HG03565 (cell line): Measurements from ENCODE around the gene PALLD.

Experiments
- ATAC-seq: cut with Tn5 transposase; IDR thresholded peaks from one replicate; pipeline ENCODE4 v1.9.1; 2021; ENCODE audit warnings: mild to moderate bottlenecking, moderate library complexity; ENCODE audit not compliant: unreplicated experiment

The PALLD gene

DNA sequence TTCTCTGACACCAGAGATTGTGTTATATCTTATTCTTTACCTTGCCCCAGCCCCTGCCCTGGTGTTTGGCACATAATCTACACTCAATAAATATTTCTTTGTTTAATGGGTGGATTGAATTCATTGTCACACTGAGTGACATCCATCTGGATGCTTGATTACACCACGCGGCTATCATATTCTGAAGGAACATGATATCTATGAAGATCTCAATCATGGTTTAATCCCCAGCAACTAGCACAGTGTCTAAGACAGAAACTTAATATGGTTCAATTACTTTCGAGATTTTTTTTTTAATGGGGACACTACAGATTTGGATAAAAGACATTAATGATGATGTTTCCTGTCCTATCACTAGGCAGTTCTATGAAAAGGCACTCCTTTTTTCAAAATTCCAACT lies 246.3 kb downstream of the PALLD start:
- ATAC-seq = no peak

DNA sequence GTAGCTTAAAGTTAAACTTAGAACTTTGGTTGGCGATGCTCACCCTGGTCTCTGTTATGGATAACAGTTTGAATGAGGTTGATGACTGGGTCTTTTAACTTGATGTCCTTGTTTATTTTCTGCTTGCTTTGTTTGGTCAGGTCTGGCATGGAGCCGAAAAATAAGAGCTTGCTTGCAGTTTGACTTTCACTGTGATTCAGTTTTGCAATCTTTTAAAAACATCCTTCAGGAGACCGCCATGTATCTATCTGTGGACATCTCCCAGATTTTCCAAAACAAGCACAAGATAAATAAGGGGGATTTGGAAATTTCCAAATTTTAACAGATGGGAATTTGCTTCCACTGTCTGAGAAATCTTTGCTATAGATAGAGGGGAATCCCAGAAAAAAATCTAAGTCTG lies 246.7 kb downstream of the PALLD start:
- no peak for ATAC-seq

DNA sequence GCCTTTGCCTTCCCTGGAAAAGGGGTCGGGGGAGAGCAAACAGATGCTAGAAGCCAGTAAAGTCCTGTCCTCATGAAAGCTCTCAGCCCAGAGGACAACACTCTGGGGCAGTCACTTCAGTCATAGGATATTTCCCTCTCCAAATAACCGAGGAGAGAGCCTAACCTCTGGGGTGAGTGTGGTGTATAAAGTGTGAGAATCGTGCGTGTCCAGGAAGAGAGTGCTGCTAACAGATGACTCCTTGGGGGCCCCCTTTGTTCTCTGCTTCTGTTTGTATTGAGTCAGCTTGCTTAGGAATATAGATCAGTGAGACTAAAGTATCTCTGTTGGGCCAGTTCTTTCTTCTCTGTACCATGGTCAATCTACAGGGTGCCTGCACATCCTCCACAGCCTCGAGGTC lies 247.2 kb downstream of the PALLD start:
- ATAC-seq = no peak

DNA sequence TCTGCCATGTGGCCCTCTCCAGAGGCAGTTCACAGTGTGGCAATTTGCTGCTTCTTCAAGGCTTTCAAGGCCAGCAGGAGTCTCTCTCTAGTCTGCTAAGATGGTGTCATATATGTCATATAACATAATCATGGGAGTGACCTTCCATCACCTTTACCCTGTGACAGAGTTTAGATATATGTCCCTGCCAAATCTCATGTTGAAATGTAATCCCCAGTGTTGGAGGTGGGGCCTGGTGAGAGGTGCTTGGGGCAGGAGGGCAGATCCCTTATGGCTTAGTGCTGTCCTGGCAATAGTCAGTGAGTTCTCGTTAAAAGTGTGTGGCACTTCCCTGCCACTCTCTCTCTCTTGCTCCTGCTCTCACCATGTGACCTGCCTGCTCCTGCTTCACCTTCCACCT lies 252.0 kb downstream of the PALLD start:
- ATAC-seq = no peak

DNA sequence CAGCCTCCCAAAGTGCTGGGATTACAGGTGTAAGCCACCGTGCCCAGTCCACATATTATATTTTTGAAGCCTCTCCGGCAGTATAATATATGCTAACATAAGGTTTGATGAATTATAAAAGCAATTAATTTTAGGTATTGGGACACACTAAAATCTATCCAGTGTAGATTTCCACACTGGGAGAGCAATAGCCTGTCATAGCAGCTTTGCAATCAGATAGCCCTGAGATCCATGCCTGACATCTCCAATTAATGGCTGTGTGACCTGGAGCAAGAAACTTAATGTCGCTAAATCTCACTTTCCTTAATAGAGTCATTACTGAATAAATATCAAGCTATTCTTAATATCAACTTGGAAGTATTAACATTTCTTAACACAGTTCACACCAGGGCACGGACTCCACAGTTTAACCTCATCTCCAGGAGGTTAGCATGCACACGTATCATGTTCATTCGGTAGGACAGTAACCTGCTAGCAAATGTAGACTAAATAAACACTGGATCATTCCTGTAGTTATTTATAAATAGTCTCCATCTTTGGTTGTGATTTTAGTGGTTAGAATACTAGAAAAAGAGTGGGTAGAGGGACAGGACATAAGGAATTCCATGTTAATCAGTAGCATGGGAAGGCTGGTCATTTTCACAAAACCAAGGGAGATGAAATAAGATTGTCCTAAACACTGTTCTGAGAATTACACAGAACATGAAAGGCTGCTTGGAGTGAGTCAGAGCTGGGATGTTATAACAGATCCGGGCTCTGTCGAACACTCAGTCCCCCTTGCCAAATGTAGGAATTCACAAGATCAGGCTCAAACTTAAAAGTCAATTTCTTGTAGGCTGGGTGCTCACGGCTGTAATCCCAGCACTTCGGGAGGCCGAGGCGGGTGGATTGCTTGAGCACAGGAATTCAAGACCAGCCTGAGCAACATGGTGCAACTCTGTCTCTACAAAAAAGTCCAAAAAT lies 254.7 kb downstream of the PALLD start:
- ATAC-seq = no peak

DNA sequence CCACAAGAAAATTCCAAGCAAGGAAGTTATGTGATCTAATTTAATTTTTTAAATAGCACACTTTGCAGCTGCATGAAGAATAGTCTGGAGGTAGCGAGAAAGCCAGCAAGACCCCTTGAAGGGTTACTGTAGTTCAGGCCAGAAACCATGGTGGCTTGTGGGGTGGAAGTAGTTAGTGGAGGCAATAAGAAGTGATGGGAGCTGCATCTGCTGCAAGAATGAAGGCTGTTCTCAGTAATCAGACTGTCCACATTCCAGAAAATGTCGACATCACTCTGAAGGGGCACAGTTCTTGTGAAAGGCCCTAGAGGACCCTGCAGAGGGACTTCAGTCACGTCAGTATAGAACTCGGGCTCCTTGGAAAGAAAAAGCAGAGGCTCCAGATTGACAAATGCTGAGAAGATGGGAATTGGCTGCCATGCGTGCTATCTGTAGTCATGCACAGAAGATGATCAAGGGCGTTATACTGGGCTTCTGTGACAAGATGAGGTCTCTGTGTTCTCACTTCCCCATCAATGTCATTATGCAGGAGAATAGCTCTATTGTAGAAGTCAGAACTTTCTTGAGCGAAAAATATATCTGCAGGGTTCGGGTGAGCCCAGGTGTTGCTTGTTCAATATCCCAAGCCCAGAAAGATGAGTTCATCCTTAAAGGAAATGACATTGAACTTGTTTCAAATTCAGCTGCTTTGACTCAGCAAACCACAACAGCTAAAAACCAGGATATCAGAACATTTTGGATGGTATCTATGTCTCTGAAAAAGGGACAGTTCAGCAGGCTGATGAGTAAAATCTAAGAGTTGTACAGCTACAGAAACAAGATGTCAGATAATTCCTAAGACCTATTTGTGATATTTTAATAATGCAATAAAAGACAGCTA lies 259.0 kb downstream of the PALLD start:
- ATAC-seq = no peak

DNA sequence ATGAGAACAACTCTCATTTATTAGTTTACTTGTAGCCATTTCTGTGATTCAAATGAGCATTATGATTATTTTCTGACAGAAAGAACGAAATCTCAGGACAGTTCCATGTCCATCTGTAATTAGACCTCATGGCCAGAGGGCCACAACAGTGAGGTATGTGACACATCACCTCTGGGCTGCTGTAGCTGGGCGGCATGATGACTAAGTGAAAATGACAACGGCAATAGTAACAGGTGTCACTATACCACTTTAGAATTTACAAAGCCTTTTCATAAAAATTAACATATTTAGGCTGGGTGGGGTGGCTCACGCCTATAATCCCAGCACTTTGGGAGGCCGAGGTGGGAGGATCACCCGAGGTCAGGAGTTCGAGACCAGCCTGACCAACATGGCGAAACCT lies 260.6 kb downstream of the PALLD start:
- no peak for ATAC-seq

DNA sequence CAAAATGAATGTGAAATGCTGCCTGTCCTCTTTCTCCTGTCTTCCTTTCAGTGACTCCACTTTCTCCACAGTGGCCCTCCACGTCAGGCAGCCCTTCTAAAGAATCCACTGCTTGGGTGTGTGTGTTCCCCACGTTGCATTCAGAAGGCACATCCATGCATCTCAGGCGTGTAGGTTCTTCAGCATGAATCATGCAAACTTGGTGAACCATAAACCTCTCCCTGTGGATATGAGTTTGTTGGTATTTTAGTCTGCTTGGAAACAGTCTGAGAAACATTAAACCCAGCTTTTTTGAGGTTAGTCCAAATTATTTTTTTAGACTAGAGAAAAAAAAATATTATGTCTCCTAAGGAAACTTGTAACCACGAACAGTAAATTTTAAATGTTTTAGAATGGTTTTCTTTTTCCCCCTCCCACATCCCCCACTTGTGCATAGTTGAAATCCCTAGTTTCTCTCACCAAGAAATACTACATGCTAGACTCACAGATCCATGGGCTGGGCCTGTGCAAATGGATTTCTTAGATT lies 261.6 kb downstream of the PALLD start:
- ATAC-seq = no peak

DNA sequence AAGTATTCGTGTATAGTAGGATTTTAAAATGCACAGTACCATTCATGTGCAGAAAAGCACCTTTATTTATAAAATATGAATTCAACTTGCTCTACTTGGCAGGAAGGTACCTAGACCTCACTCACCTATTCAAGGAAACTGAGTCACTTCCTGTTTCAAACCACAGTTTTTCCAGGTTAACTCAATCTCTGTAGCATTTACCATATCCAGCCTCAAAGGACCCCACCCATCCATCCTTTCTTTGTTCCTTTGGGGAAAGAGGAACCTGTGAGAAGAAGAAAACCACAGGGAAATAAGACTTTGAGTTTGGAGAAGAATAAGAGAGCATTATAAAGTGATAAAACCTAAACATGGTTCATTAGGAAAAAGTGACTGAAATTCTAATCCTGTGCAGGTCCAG lies 262.5 kb downstream of the PALLD start:
- no peak for ATAC-seq

DNA sequence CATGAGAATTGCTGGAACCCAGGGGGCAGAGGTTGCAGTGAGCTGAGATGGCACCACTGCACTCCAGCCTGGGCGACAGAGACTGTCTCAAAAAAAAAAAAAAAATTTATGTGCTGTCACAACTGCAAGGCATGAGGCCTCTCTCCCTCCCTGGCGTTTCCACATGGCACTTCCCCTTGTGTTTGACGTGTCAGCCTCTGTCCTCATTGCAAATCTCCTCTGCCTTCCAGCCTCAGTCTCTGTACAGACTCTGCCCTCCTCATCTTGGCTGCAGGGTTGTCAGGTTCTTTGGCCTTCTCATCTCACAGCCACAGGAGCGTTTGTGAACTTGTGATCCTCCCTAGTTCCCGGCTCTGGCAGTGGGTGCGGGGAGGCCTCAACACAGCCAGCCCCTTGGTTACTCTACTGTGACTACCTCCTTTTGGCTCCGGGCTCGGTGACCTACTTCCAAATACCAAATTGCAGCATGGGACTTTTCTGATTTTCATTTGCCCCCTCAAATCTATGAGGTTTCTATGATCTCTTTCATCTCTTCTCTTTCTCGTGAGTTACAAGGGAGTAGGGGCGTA lies 263.2 kb downstream of the PALLD start:
- no peak for ATAC-seq

DNA sequence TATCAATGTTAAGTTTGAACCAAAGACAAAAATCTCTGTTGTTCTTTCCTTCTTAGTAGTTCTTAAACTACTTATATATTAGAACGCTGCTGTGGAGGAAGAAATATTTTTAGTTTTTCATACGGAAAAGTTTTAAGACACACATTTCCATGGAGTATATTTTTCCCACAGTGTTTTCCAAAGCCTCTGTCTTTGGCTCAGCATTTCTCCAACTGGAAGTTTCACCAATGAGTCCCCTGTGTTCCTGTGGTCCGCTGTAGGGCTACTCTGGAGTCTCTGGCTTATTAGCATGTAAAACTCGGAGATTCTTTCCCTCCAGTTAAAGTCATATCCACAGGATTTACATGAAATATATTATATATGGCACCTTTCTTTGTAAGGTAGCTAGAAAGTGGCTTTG lies 264.2 kb downstream of the PALLD start:
- no peak for ATAC-seq

DNA sequence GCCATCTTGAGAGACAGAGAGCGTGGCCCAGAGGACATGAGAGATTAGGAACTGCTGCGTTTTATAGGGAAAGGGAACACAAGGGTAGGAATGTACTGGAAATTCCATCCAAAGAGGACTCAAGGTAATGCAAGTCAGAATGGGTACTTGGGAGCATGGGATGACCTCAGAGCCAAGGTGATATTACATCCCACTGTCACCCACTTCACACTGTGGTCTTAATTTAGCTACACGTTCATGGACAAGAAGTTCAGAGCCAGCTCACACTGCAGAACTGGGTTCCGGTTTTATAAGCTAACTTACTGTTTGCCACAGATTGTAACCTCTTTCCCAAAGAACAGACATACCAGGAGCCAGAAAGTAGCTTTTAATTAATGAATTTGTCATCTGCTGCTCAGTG lies 268.5 kb downstream of the PALLD start:
- no peak for ATAC-seq

DNA sequence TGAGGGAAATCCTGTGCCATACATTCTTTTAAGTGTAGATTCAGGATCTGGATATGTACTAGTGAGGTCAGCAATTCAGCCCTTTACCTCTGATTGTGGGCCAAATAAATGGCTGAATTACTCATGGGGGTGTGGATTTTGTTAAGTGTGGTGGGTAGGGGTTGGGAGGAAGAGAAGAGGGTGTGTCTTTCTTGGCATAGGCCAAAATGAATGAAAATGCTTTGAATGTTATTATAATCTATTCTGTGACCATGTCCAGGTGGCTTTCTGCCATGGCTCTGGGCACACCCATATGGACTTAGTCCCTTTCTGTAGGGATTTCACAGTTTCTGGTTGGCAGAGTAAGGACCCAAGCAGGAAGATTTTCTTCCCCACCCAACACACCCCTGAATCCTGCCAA lies 268.9 kb downstream of the PALLD start:
- no peak for ATAC-seq

DNA sequence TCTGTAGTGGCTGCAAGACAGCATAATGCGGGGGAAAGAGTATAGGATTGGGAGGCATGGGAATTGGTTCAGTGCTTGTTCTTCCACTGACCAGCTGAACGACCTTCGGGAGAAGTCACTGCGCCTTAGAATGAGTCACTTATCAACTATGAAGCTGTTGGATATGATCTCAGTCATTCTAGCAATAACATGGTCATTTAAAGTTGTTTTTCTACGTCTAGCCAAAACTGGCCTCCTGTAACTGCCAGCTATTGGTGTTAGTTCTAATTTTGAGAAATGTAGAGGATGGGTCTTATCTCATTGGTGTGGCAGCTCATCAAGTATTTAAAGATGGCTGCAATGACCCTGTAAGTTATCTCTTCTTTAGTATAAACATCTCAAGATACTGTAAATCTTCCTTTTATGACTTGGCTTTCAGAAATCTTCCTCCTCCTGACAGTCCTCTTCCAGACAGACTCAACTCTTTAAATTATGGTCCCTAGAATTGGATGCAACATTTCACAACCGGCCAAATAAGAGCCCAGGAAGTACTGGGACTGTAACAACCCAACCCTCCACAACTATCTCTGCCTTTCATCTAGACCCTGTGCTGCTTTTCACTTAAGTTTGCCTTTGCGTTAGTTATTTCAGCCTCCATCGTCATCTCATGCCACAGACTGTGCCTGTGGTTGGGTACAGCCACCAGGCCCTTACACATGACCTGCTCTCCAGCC lies 269.9 kb downstream of the PALLD start:
- ATAC-seq = no peak

DNA sequence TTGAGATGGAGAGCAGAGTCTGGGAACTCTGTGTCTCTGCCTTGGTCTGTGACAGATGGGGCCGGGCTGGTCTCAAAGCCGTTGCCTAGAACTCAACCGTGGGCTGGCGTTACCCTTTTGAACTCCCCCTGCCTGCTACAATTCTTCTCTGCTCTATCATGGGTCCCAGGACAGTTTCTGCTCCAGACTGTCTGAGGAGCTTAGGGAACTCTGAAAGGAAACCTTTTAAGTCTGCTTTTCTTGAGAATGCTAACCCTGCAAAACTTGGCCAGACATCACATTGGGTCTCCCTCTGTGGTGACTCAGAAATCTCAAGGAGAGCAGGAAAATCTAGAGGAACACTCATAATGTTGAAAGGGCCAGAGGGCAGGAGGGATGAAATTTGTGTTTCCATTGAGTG lies 272.6 kb downstream of the PALLD start:
- no peak for ATAC-seq

DNA sequence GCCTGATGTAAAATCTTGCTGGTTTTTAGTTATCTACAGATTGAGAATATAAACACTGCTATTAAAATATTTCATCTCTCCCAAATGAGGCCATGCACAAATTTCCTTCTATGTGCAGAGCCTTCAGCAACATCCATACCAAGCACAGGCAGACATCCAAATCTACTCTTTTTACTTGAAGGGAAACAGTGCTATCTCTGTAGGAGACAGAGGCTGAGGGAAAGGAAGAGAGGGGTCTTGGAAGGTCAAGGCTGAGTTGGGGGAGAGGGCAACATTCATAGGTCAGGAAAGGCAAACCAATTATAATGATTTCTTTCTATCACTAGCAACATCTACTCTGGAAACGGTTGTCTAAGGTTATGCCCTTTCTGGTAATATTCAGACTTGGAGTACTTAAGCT lies 273.0 kb downstream of the PALLD start:
- no peak for ATAC-seq

DNA sequence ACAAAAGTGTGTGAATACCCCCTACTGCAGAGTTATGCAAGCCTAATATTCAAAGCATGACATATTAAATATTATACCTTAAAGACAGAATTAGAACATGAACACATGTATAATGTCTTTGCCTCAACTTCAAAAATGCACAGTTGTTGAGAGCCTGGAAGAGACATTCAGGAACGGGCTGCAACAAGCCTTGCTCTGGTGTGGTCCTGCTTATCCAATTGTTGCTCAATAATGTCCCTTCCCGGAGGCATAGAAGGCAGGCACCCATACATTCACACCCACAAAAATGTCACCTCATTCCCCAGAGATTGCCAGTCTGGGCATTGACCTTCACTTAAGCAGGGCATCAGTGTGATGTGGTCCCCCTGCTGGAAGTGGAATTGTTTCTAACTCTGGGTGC lies 274.4 kb downstream of the PALLD start:
- no peak for ATAC-seq

DNA sequence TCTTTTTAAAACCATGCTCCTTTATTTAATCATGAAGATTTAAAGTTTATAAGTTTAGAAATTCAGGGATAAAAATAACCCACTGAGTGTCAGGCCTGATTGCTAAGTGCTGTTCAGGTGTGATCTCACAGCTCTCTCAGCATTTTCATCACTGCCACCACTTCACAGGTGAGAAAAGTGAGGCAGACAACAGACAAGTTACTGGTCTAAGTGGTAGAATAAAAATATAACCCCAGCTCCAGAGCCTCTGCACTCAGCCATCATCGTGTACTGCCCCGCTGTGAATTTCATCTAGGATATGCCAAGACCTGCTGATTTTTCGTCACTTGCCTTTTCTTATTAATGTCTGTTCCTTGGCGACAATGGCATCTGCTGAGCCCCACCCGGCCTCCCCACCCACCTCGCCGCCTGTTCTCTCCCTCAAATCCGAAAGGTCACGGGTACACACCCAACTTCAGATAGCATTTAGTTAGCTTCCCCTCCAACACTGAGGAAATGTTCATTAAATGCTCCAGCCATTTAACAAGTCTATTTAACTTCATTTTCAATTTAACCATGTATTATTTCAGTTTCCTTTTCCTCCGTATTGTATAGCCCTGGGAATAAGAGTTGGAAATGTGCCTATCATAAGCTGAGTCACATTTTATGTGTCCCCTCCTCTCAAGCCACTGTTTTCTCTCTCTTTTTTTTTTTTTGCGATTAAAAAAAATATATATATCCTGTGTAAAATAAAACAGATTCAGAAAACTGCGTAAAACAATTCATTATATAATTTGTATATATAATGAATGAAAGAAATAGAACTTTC lies 276.7 kb downstream of the PALLD start:
- ATAC-seq = no peak

DNA sequence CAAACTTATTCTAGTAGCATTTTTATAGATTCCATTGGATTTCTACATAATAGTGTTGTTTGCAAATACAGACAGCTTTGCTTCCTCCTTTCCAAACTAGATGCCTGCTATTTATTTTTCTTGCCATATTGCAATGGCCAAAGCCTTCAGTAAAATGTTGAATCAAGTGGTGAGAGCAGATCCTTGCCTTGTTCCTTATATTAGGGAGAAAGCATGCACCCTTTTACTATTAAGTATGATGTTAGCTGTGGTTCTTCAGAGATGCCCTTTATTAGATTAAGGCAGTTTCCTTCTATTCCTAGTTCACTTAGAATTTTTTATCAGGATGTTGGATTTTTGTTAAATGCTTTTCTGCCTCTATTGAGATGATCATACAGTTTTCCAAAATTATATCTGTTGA lies 279.5 kb downstream of the PALLD start:
- ATAC-seq = no peak
